HEK293T (cell line): ENCODE measurements around the gene ZNF184.

Experiments used
- CTCF ChIA-PET: fragments of 350-600 bp; formaldehyde crosslinking; extraction: SDS; loops from one replicate; lab custom pipeline; 2021; ENCODE audit warnings: antibody characterized with exemption, inconsistent platforms; lab: Yijun Ruan, JAX
- POLR2A ChIA-PET: fragments of 350-600 bp; formaldehyde crosslinking; extraction: SDS; loops from one replicate; lab custom pipeline; 2020; ENCODE audit warnings: antibody characterized with exemption, inconsistent platforms; lab: Yijun Ruan, JAX
- DNase-seq: peaks from one replicate; pipeline ENCODE4 v3.0.0; 2012; ENCODE audit warnings: mixed read lengths; ENCODE audit errors: extremely low spot score
- ARNT ChIP-seq: fragments of 450-650 bp; IDR thresholded peaks from 2 replicates; pipeline ENCODE4 v1.6.1; 2017; ENCODE audit warnings: mild to moderate bottlenecking
- BHLHE40 ChIP-seq: fragments of 450-650 bp; IDR thresholded peaks from 2 replicates; pipeline ENCODE4 v1.6.1; 2016; ENCODE audit warnings: mild to moderate bottlenecking, moderate library complexity, borderline replicate concordance
- CTBP1 ChIP-seq: fragments of 450-650 bp; IDR thresholded peaks from 2 replicates; pipeline ENCODE4 v1.6.1; 2016; ENCODE audit warnings: borderline replicate concordance
- ELF4 ChIP-seq: fragments of 450-650 bp; IDR thresholded peaks from 2 replicates; pipeline ENCODE4 v1.6.1; 2017; ENCODE audit warnings: antibody characterized with exemption
- FOXA1 ChIP-seq: fragments of 450-650 bp; IDR thresholded peaks from 2 replicates; pipeline ENCODE4 v1.6.1; 2016; ENCODE audit warnings: mild to moderate bottlenecking
- FOXK2 ChIP-seq: fragments of 450-650 bp; IDR thresholded peaks from 2 replicates; pipeline ENCODE4 v1.6.1; 2016; ENCODE audit warnings: mild to moderate bottlenecking
- FOXM1 ChIP-seq: fragments of 450-650 bp; IDR thresholded peaks from 2 replicates; pipeline ENCODE4 v1.6.1; 2017; ENCODE audit warnings: mild to moderate bottlenecking, borderline replicate concordance
- HDGF ChIP-seq: fragments of 450-650 bp; IDR thresholded peaks from 2 replicates; pipeline ENCODE4 v1.6.1; 2017; ENCODE audit warnings: antibody characterized with exemption, borderline replicate concordance
- L3MBTL2 ChIP-seq: fragments of 450-650 bp; conservative IDR thresholded peaks from 2 replicates; pipeline ENCODE4 v1.6.1; 2016; ENCODE audit warnings: mild to moderate bottlenecking
- LEF1 ChIP-seq: fragments of 450-650 bp; IDR thresholded peaks from 2 replicates; pipeline ENCODE4 v1.6.1; 2017; ENCODE audit warnings: mild to moderate bottlenecking, borderline replicate concordance
- NFRKB ChIP-seq: fragments of 450-650 bp; IDR thresholded peaks from 2 replicates; pipeline ENCODE4 v1.6.1; 2016; ENCODE audit warnings: mild to moderate bottlenecking, moderate library complexity
- SP1 ChIP-seq: fragments of 450-650 bp; IDR thresholded peaks from 2 replicates; pipeline ENCODE4 v1.6.1; 2017
- SUZ12 ChIP-seq: fragments of 450-650 bp; IDR thresholded peaks from 2 replicates; pipeline ENCODE4 v1.6.1; 2016; ENCODE audit warnings: mild to moderate bottlenecking
- TARDBP ChIP-seq: fragments of 450-650 bp; IDR thresholded peaks from 2 replicates; pipeline ENCODE4 v1.6.1; 2016
- ZNF384 ChIP-seq: fragments of 450-650 bp; IDR thresholded peaks from 2 replicates; pipeline ENCODE4 v1.6.1; 2016
- TF ChIP-seq, protein P1 (sequence below): fragments of 450-650 bp; IDR thresholded peaks from 2 replicates; pipeline ENCODE4 v1.6.1; 2016

The ZNF184 gene

GRCh38 chr6:27472617-27473400 is at the start of gene ZNF184:
TSS of gene ZNF184 (minus strand) at chr6:27473105. CDS start at chr6:27472294, 811 bp downstream.
- CTCF ChIA-PET: no interaction called here
- POLR2A ChIA-PET: interaction anchor here (0.8 to 2.8 kb wide), 17 partner anchors 10 to 420 kb away, joined by 3 to 9 read pairs (median 4); partner anchors contain the start of genes POM121L2 and ZNF391
- DNase-seq: peak; percentile 86
- TF ChIP-seq SP1: no peak
- no peak for TF ChIP-seq FOXA1
- peak; percentile 75 for TF ChIP-seq ELF4
- peak; percentile 72 for TF ChIP-seq L3MBTL2

GRCh38 chr6:27518881-27519795 is 46.2 kb upstream of the ZNF184 start:
- ChIA-PET CTCF (interaction anchor here (0.6 to 2.3 kb wide), 8 partner anchors 13 to 392 kb away, joined by 3 to 9 read pairs (median 3); no protein-coding TSS in a partner anchor), POLR2A (interaction anchor here (0.5 to 2.0 kb wide), 20 partner anchors 10 to 962 kb away, joined by 3 to 23 read pairs (median 4); a partner anchor contains a TSS)
- TF ChIP-seq CTBP1 (0 out of 2 replicates have a peak, but pooled peaks have one; percentile 4), BHLHE40 (no peak), HDGF (no peak), FOXK2 (no peak), ARNT (0 out of 2 replicates have a peak, but pooled peaks have one; percentile 12), SUZ12 (no peak), NFRKB (no peak), FOXA1 (no peak), ELF4 (no peak), TARDBP (peak; percentile 33; the same call in 1 of the 2 replicates), FOXM1 (no peak), ZNF384 (0 out of 2 replicates have a peak, but pooled peaks have one; percentile 32), L3MBTL2 (peak; percentile 25), LEF1 (no peak), SP1 (no peak)
- TF ChIP-seq, protein P1, sequence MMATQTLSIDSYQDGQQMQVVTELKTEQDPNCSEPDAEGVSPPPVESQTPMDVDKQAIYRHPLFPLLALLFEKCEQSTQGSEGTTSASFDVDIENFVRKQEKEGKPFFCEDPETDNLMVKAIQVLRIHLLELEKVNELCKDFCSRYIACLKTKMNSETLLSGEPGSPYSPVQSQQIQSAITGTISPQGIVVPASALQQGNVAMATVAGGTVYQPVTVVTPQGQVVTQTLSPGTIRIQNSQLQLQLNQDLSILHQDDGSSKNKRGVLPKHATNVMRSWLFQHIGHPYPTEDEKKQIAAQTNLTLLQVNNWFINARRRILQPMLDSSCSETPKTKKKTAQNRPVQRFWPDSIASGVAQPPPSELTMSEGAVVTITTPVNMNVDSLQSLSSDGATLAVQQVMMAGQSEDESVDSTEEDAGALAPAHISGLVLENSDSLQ: peak; percentile 68
- peak; percentile 63 for DNase-seq

GRCh38 chr6:27517928-27518787 is 45.3 kb upstream of the ZNF184 start:
- DNase-seq: peak; percentile 30

DNA sequence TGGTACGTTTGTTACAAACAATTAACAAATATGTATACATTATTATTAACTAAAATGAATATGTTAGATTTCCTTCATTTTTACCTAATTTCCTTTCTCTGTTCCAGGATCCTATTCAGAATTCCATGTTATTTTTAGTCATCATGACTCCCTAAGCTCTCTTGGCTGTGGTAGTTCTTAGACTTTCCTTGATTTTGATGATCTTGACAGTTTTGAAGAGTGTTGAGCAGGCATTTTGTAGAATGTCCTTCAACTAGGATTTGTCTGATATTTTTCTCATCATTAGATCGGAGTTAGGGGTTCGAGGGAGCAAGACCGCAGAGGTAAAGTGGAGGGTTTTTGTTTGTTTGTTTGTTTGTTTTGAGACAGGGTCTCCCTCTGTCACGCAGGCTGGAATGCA is 44.3 kb upstream of the ZNF184 start:
- DNase-seq: no peak
- CTCF ChIA-PET: no interaction called here
- POLR2A ChIA-PET: interaction anchor here (0.6 kb wide), 1 partner anchor 1253 kb away, joined by 3 read pairs; no protein-coding TSS in a partner anchor
- TF ChIP-seq, protein P1: no peak
- no peak for TF ChIP-seq FOXM1
- no peak for TF ChIP-seq HDGF
- TF ChIP-seq CTBP1: no peak
- no peak for TF ChIP-seq ELF4
- no peak for TF ChIP-seq BHLHE40
- no peak for TF ChIP-seq FOXA1
- no peak for TF ChIP-seq ARNT
- TF ChIP-seq FOXK2: no peak
- no peak for TF ChIP-seq TARDBP
- no peak for TF ChIP-seq LEF1
- TF ChIP-seq ZNF384: no peak
- no peak for TF ChIP-seq SUZ12
- TF ChIP-seq L3MBTL2: no peak

More at GRCh38 chr6:27517928-27518787, 45.3 kb upstream of the ZNF184 start:
- TF ChIP-seq TARDBP (no peak), ARNT (no peak), BHLHE40 (no peak), LEF1 (no peak), NFRKB (no peak), L3MBTL2 (peak; percentile 69)
- TF ChIP-seq, protein P1: no peak
- CTCF ChIA-PET: interaction anchor here (0.7 to 2.3 kb wide), 7 partner anchors 13 to 236 kb away, joined by 3 to 9 read pairs (median 3); no protein-coding TSS in a partner anchor
- POLR2A ChIA-PET: interaction anchor here (0.5 to 2.0 kb wide), 19 partner anchors 9 to 1252 kb away, joined by 3 to 23 read pairs (median 4); a partner anchor contains a TSS
